RWPE1 (cell line): ENCODE data around the gene NADK2.

ENCODE experiments used
- CTCF ChIA-PET: fragments of 350-600 bp; sonication (Branson Sonifier 250); formaldehyde crosslinking; extraction: SDS; loops from one replicate; lab custom pipeline; 2021; lab: Yijun Ruan, JAX
- POLR2A ChIA-PET: fragments of 400-600 bp; formaldehyde crosslinking; extraction: SDS; loops from one replicate; lab custom pipeline; 2020; ENCODE audit warnings: antibody characterized with exemption; ENCODE audit not compliant: low non-redundant PET; lab: Yijun Ruan, JAX
- DNase-seq: peaks from one replicate; pipeline ENCODE4 v3.0.0; 2012; ENCODE audit warnings: low spot score
- H3K27ac ChIP-seq: fragments of 450-650 bp; 2 replicates; pipeline ENCODE4 v1.5.1; 2017
- TF ChIP-seq, protein P1 (sequence below): fragments of 450-650 bp; conservative IDR thresholded peaks from 2 replicates; pipeline ENCODE4 v1.5.1; 2017; ENCODE audit warnings: low read depth, mild to moderate bottlenecking

NADK2 gene

GRCh38 chr5:36276864-36277263 is 35.1 kb upstream of the NADK2 start:
- ChIA-PET CTCF (no interaction called here), POLR2A (no interaction called here)
- TF ChIP-seq, protein P1, sequence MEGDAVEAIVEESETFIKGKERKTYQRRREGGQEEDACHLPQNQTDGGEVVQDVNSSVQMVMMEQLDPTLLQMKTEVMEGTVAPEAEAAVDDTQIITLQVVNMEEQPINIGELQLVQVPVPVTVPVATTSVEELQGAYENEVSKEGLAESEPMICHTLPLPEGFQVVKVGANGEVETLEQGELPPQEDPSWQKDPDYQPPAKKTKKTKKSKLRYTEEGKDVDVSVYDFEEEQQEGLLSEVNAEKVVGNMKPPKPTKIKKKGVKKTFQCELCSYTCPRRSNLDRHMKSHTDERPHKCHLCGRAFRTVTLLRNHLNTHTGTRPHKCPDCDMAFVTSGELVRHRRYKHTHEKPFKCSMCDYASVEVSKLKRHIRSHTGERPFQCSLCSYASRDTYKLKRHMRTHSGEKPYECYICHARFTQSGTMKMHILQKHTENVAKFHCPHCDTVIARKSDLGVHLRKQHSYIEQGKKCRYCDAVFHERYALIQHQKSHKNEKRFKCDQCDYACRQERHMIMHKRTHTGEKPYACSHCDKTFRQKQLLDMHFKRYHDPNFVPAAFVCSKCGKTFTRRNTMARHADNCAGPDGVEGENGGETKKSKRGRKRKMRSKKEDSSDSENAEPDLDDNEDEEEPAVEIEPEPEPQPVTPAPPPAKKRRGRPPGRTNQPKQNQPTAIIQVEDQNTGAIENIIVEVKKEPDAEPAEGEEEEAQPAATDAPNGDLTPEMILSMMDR, result no peak
- H3K27ac ChIP-seq, result no peak overlapping the region
- no peak for DNase-seq

GRCh38 chr5:36273809-36274526 is 32.2 kb upstream of the NADK2 start:
- ChIA-PET CTCF (no interaction called here), POLR2A (no interaction called here)
- TF ChIP-seq, protein P1, result no peak
- no peak overlapping the region for H3K27ac ChIP-seq
- DNase-seq, result no peak

DNA sequence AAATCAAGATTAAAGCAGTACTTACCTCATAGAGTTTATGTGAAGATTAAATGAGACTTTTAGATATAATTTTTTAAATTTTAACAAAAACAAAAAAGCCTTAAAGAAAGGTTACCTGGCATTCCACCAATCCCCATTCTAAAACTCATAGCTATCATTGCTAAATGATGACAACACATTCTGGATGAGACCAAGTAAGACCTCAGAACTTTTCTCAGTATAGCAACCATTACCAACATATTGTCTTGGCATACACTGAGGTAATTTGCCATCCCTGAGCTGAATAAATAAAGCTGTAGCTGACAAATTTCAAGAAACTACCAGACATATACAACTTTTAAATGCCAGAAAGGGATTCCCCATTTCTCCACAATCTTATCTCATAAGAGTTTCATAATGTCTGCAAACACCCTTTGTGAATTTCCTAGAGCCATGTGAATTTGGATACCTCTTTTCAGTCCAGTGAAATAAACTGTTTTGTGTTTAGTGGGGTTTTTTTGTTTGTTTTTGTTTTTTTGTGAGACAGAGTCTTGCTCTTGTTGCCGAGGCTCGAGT is 30.5 kb upstream of the NADK2 start:
- TF ChIP-seq, protein P1, result no peak
- H3K27ac ChIP-seq, result no peak overlapping the region
- no peak for DNase-seq
- CTCF ChIA-PET, result interaction anchor here (0.6 to 0.7 kb wide), 2 partner anchors 62 to 135 kb away, joined by 3 to 4 read pairs; no protein-coding TSS in a partner anchor
- POLR2A ChIA-PET, result no interaction called here

DNA sequence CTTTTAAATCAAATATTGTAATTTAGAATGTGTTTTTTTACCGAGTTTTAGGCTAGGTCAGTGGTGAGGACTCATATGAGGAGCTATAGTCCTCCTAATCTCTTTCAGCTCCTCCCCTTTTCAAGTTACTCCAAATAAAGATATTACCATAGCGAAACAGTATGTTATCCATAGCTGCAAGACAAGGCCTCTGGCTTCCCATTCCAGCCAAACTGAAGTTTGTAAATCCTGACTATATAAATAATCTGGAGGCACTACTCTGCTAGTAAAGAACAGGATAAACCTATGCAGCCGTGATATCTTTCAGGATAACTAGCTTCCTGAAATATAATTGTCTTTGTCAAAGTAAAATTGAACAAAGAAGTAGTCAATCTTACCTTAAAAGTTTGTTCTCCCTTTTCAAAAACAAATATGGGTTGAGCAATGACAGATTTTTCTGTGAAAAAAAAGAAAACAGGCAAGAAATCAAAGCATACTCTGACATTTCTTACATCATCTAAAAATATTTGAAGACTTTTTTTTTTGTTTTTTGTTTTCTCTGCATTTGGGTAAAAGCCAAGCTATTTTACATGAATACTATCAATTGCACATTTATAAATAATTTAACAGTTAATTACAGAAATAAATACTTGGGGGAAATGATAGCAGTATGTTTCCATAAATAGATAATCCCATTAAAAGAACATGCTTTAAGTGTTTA is 29.3 kb upstream of the NADK2 start:
- POLR2A ChIA-PET, result no interaction called here
- DNase-seq, result no peak

GRCh38 chr5:36270175-36270574 is 28.4 kb upstream of the NADK2 start:
- POLR2A ChIA-PET, result no interaction called here
- CTCF ChIA-PET, result no interaction called here
- TF ChIP-seq, protein P1, result no peak
- H3K27ac ChIP-seq, result no peak overlapping the region
- DNase-seq, result no peak

More for the DNA sequence above, 29.3 kb upstream of the NADK2 start:
- TF ChIP-seq, protein P1, result no peak
- CTCF ChIA-PET, result interaction anchor here (0.6 kb wide), 1 partner anchor 34 kb away, joined by 3 read pairs; no protein-coding TSS in a partner anchor
- H3K27ac ChIP-seq, result no peak overlapping the region

DNA sequence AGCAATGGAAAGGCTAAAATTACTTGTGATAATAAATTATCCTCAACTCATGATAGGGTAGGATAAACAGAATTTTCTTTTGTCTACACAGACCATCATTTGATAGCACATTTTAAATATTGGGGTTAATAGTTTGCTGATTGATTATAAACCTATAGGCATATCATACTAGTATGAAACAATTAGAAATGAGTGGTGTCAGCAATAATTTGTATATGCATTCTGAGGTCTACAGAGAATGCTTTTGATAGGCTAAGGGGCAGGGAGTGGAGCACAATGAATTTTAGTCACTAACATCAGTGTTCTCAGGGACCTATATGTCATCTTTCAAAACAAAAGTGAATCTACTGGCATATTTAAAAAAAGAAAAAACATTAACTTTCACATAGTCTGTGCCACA is 27.8 kb upstream of the NADK2 start:
- CTCF ChIA-PET, result no interaction called here
- no peak for DNase-seq
- no peak overlapping the region for H3K27ac ChIP-seq
- POLR2A ChIA-PET, result no interaction called here
- TF ChIP-seq, protein P1, result no peak
